ENCODE measurements around the gene CCDC59.

Gene CCDC59

GRCh38 chr12:82319276-82319675 is 38.9 kb downstream of the CCDC59 start:
- DNase-seq: no peak

- no peak for DNase-seq
These were observed 43.7 kb downstream of the CCDC59 start for GRCh38 chr12:82314406-82314892.

Data from amygdala (tissue), 56 donors.